ENCODE data around the gene CLIC3.

The CLIC3 gene

GRCh38 chr9:137021979-137022661 lies 25.8 kb upstream of the CLIC3 start:
- peak; percentile 71 for FAIRE-seq
- TF ChIP-seq POLR2AphosphoS5 (IDR thresholded peaks at IDR 0.05; ENCODE audit: low read depth, low read length), result no peak
- no peak for TF ChIP-seq POLR2A (IDR thresholded peaks at IDR 0.05; ENCODE audit: low read depth, low read length)
- TF ChIP-seq TAF1 (IDR thresholded peaks at IDR 0.05; ENCODE audit: borderline replicate concordance, low read depth, low read length), result no peak
- peak; percentile 63 for DNase-seq (ENCODE audit: insufficient read length)

GRCh38 chr9:137021568-137021978 lies 25.2 kb upstream of the CLIC3 start:
- DNase-seq (ENCODE audit: insufficient read length), result no peak
- TF ChIP-seq TAF1 (IDR thresholded peaks at IDR 0.05; ENCODE audit: borderline replicate concordance, low read depth, low read length) (no peak), POLR2AphosphoS5 (IDR thresholded peaks at IDR 0.05; ENCODE audit: low read depth, low read length) (no peak), POLR2A (IDR thresholded peaks at IDR 0.05; ENCODE audit: low read depth, low read length) (no peak)
- no peak for FAIRE-seq

- TF ChIP-seq POLR2AphosphoS5 (IDR thresholded peaks at IDR 0.05; ENCODE audit: low read depth, low read length), result no peak
- TF ChIP-seq POLR2A (IDR thresholded peaks at IDR 0.05; ENCODE audit: low read depth, low read length), result no peak
- no peak for TF ChIP-seq TAF1 (IDR thresholded peaks at IDR 0.05; ENCODE audit: borderline replicate concordance, low read depth, low read length)
- DNase-seq (ENCODE audit: insufficient read length) (no peak), FAIRE-seq (no peak)
These were observed 24.6 kb upstream of the CLIC3 start for GRCh38 chr9:137020771-137021567.

GRCh38 chr9:137019891-137020683 lies 23.7 kb upstream of the CLIC3 start:
- FAIRE-seq, result no peak
- no peak for DNase-seq (ENCODE audit: insufficient read length)
- TF ChIP-seq POLR2A (IDR thresholded peaks at IDR 0.05; ENCODE audit: low read depth, low read length) (no peak), POLR2AphosphoS5 (IDR thresholded peaks at IDR 0.05; ENCODE audit: low read depth, low read length) (no peak), TAF1 (IDR thresholded peaks at IDR 0.05; ENCODE audit: borderline replicate concordance, low read depth, low read length) (no peak)

GRCh38 chr9:137018761-137019559 lies 22.6 kb upstream of the CLIC3 start:
- FAIRE-seq, result no peak
- no peak for DNase-seq (ENCODE audit: insufficient read length)

GRCh38 chr9:137017791-137018497 lies 21.6 kb upstream of the CLIC3 start:
- no peak for FAIRE-seq
- no peak for TF ChIP-seq POLR2A (IDR thresholded peaks at IDR 0.05; ENCODE audit: low read depth, low read length)
- TF ChIP-seq TAF1 (IDR thresholded peaks at IDR 0.05; ENCODE audit: borderline replicate concordance, low read depth, low read length), result no peak
- no peak for TF ChIP-seq POLR2AphosphoS5 (IDR thresholded peaks at IDR 0.05; ENCODE audit: low read depth, low read length)
- no peak for DNase-seq (ENCODE audit: insufficient read length)

More at GRCh38 chr9:137018761-137019559, 22.6 kb upstream of the CLIC3 start:
- TF ChIP-seq TAF1 (IDR thresholded peaks at IDR 0.05; ENCODE audit: borderline replicate concordance, low read depth, low read length) (no peak), POLR2A (IDR thresholded peaks at IDR 0.05; ENCODE audit: low read depth, low read length) (no peak), POLR2AphosphoS5 (IDR thresholded peaks at IDR 0.05; ENCODE audit: low read depth, low read length) (no peak)

- TF ChIP-seq TAF1 (IDR thresholded peaks at IDR 0.05; ENCODE audit: borderline replicate concordance, low read depth, low read length) (no peak), POLR2AphosphoS5 (IDR thresholded peaks at IDR 0.05; ENCODE audit: low read depth, low read length) (no peak), POLR2A (IDR thresholded peaks at IDR 0.05; ENCODE audit: low read depth, low read length) (no peak)
- DNase-seq (ENCODE audit: insufficient read length) (no peak), FAIRE-seq (no peak)
These were observed 20.7 kb upstream of the CLIC3 start for GRCh38 chr9:137017071-137017470.

- DNase-seq (ENCODE audit: insufficient read length) (no peak), FAIRE-seq (no peak)
- no peak for TF ChIP-seq POLR2AphosphoS5 (IDR thresholded peaks at IDR 0.05; ENCODE audit: low read depth, low read length)
- no peak for TF ChIP-seq TAF1 (IDR thresholded peaks at IDR 0.05; ENCODE audit: borderline replicate concordance, low read depth, low read length)
- no peak for TF ChIP-seq POLR2A (IDR thresholded peaks at IDR 0.05; ENCODE audit: low read depth, low read length)
These were observed 20.1 kb upstream of the CLIC3 start for GRCh38 chr9:137016436-137016835.

- DNase-seq (ENCODE audit: insufficient read length), result no peak
- no peak for TF ChIP-seq TAF1 (IDR thresholded peaks at IDR 0.05; ENCODE audit: borderline replicate concordance, low read depth, low read length)
- TF ChIP-seq POLR2A (IDR thresholded peaks at IDR 0.05; ENCODE audit: low read depth, low read length), result no peak
- TF ChIP-seq POLR2AphosphoS5 (IDR thresholded peaks at IDR 0.05; ENCODE audit: low read depth, low read length), result no peak
- FAIRE-seq, result no peak
These were observed 19.6 kb upstream of the CLIC3 start for GRCh38 chr9:137015976-137016375.

GRCh38 chr9:137015540-137015930 lies 19.2 kb upstream of the CLIC3 start:
- DNase-seq (ENCODE audit: insufficient read length), result no peak
- TF ChIP-seq POLR2AphosphoS5 (IDR thresholded peaks at IDR 0.05; ENCODE audit: low read depth, low read length) (no peak), TAF1 (IDR thresholded peaks at IDR 0.05; ENCODE audit: borderline replicate concordance, low read depth, low read length) (no peak), POLR2A (IDR thresholded peaks at IDR 0.05; ENCODE audit: low read depth, low read length) (no peak)
- FAIRE-seq, result no peak
